Stimulated activated naive CD8-positive, alpha-beta T cell treated with anti-CD3 and anti-CD28 coated beads, Interleukin-15, amount 100 ng/mL, for 72 hours (primary cell): ENCODE data around the gene CCDC66.

Experiments used
- ATAC-seq: fragments of 150-1000 bp; cut with Tn5 transposase; 2 replicates; pipeline ENCODE4 v1.10.0; 2021; ENCODE audit warnings: mild to moderate bottlenecking, moderate library complexity
- DNase-seq, 2 donors: peaks; one replicate each; pipeline ENCODE4 v3.0.0; 2021 to 2022
- H3K27ac Mint-ChIP-seq, 2 donors: one replicate each; pipeline ENCODE4 v1.8.0; 2022; ENCODE audit warnings: mild to moderate bottlenecking in 2 of 2, mixed read lengths in 2 of 2, moderate library complexity in 2 of 2
- H3K27me3 Mint-ChIP-seq: one replicate; pipeline ENCODE4 v1.8.0; 2022; ENCODE audit warnings: mixed read lengths
- H3K4me1 Mint-ChIP-seq: one replicate; pipeline ENCODE4 v1.8.0; 2022; ENCODE audit warnings: mild to moderate bottlenecking, mixed read lengths
- H3K4me3 Mint-ChIP-seq, 2 donors: one replicate each; pipeline ENCODE4 v1.8.0; 2022; ENCODE audit warnings: mild to moderate bottlenecking in 2 of 2, mixed read lengths in 2 of 2, moderate library complexity in 1 of 2
- H3K9me3 Mint-ChIP-seq, 2 donors: one replicate each; pipeline ENCODE4 v1.8.0; 2022; ENCODE audit warnings: mixed read lengths in 2 of 2

Gene CCDC66

DNA sequence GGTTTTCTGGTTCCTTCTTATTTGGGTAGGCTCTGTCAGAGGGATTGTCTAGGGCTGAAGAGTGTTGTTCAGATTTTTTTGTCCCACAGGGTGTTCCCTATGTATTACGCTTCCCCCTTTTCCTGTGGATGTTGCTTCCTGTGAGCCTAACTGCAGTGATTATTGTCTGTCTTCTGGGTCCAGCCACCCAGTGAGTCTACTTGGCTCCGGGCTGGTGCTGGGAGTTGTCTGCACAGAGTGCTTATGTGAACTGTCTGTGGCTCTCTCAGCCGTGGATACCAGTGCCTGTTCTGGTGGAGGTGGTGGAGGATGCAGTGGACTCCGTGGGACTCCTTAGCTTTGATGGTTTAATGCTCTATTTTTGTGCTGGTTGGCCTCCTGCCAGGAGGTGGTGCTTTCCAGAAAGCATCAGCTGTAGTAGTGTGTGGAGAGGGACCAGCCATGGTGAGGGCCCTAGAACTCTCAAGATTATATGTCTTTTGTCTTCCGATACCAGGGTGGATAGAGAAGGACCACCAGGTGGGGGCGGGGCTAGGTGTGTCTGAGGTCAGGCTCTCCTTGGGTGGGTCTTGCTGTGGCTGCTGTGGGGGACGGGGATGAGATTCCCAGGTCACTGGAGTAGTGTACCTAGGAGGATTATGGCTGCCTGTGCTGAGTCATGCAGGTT, 53.8 kb downstream of the CCDC66 start:
- peak overlapping the region in 1 of 2 donors; percentile 43 for H3K27ac Mint-ChIP-seq
- ATAC-seq, result no peak
- no peak for DNase-seq
- no peaks in the 10 kb centered on the region for H3K27me3 Mint-ChIP-seq
- H3K4me1 Mint-ChIP-seq, result peaks cover 68% of the 10 kb centered on the region
- H3K9me3 Mint-ChIP-seq, result peaks cover 27 to 47% of the 10 kb centered on the region in 2 donors
- no peak overlapping the region for H3K4me3 Mint-ChIP-seq

DNA sequence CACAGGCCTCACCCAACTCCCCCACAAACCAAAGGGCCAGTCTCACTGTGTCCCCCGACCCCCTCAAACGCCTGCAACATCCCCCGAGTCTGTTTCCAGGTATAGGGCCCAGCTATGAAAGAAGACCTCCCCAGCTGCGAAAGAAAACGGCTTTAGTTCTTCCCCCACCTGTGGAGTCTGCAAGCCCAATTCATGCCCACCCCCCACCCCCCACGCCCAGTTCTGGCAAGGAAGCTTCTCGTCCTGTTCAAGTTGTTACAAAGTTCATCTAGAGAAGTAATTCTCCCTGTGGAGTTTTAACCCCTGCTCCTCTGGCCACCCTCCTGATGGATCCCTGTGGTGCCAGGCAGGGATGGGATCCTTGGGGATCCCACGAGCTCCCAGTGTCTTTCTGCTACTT, 54.4 kb downstream of the CCDC66 start:
- no peak for DNase-seq
- H3K27ac Mint-ChIP-seq, result no peak overlapping the region
- H3K4me3 Mint-ChIP-seq, result peak overlapping the region in 1 of 2 donors; percentile 9
- peaks cover 73% of the 10 kb centered on the region for H3K4me1 Mint-ChIP-seq
- peaks cover 27 to 46% of the 10 kb centered on the region in 2 donors for H3K9me3 Mint-ChIP-seq
- no peaks in the 10 kb centered on the region for H3K27me3 Mint-ChIP-seq
- no peak for ATAC-seq

DNA sequence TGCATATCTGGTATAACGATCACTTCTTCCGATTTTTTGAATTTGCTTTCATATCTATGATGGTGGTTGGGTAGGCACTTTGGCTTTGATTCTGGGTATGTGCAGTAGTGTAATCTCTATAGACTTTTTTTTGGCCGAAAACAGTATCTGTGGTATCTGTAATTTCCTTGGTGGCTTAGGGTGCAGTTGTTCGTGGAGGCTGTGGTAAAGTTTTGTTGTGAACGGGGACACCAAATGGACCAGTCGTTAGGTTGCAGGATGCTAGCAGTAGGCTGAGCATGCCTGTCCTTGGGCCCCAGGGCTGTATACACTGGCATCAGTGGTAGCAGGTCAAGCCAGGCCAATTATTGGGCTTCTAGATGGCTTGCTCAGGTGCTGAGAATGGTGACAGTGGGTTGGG, 55.2 kb downstream of the CCDC66 start:
- no peaks in the 10 kb centered on the region for H3K27me3 Mint-ChIP-seq
- peak overlapping the region; percentile 21 to 24 for H3K4me3 Mint-ChIP-seq
- H3K27ac Mint-ChIP-seq, result peak overlapping the region; percentile 29 to 52
- DNase-seq (peak; percentile 14 to 37), ATAC-seq (peak; percentile 87)
- H3K4me1 Mint-ChIP-seq, result peaks cover 73% of the 10 kb centered on the region
- H3K9me3 Mint-ChIP-seq, result peaks cover 23 to 38% of the 10 kb centered on the region in 2 donors

DNA sequence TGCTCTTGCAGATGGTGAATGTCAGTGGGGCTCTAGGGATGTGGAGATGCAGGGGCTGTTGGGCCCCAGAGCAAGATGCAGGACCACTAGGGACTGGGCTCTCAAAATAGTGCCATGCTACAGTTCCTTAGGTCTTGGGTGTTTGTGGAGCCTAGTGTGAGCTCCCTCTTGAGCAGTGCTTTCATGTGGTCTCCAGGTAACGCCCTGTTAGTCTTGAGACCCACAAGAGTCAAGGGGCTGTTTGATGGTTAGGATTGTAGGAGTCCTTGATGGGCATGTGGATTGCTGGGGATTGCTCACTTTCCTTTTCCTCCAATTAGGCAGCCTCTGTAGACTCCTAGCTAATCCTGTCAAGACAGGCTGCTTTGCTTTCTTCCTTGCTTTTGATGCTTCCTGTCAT, 56.0 kb downstream of the CCDC66 start:
- H3K9me3 Mint-ChIP-seq, result peaks cover 23 to 38% of the 10 kb centered on the region in 2 donors
- H3K4me1 Mint-ChIP-seq, result peaks cover 68% of the 10 kb centered on the region
- ATAC-seq, result no peak
- DNase-seq, result no peak
- no peak overlapping the region for H3K4me3 Mint-ChIP-seq
- H3K27ac Mint-ChIP-seq, result no peak overlapping the region
- no peaks in the 10 kb centered on the region for H3K27me3 Mint-ChIP-seq

DNA sequence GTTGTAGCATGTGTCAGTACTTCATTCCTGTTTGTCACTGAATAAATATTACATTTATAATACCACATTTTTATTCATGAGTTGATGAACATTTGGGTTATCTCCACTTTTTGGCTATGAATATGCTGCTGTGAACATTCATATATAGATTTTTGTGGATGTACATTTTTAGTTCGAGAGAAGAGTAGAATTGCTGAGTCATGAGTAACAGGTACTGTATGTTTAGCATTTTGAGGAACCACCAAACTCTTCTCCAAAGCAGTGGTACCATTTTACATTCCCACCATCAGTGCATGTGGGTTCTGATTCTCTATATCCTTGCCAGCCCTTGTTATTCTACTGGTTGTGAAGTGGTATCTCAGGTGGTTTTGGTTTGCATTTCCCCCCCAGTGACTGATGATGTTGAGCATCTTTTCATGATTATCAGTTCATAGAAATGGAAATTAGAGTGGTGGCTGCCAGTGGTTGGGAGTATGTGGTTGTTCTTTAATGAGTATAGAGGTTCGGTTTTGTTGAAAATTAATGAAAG, 59.6 kb downstream of the CCDC66 start:
- no peak overlapping the region for H3K27ac Mint-ChIP-seq
- ATAC-seq (peak; percentile 69), DNase-seq (peak in 1 of 2 donors; percentile 23)
- peaks cover 36% of the 10 kb centered on the region for H3K4me1 Mint-ChIP-seq
- peaks cover 7 to 17% of the 10 kb centered on the region in 2 donors for H3K9me3 Mint-ChIP-seq
- H3K27me3 Mint-ChIP-seq, result no peaks in the 10 kb centered on the region
- H3K4me3 Mint-ChIP-seq, result no peak overlapping the region

DNA sequence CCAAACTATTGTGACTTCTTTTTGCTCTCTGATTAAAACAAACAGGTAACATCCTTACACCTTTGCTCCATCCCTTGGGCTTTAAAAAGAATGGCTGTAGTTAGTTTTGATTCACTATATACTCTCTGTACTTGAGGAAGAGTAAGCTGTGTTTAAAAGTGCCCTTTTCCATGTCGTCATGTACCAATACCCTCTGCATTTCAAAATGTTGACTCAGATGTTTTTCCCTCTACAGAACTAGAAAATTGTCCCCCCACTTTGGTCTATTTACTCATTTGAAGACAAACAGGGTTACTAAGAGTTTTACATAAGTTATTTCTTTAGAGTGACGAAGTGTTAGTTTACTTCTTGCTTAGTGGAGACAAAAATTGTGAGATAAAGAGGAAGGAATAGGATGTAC, 63.4 kb downstream of the CCDC66 start:
- H3K27me3 Mint-ChIP-seq, result no peaks in the 10 kb centered on the region
- peaks cover 16% of the 10 kb centered on the region for H3K4me1 Mint-ChIP-seq
- no peaks in the 10 kb centered on the region for H3K9me3 Mint-ChIP-seq
- no peak for ATAC-seq
- no peak for DNase-seq
- no peak overlapping the region for H3K4me3 Mint-ChIP-seq
- peak overlapping the region; percentile 20 to 39 for H3K27ac Mint-ChIP-seq

DNA sequence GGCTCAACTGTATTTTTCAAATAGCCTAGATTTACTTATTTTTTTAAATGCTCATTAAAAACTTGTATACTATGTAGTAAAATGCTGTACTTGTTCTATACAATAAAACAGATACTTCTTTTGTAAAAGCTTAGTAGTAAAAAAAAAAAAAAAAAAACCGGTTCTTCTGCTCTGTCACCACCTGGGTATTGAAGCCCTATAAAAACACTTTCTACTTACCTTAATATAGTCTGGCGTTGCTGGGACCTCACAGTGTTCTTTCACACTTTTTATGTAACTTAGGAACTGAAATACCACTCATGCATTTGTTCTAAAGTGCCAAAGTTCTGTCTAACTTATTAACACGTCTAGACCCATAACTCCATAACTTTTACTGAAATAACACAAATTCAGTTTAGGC, 64.7 kb downstream of the CCDC66 start:
- no peaks in the 10 kb centered on the region for H3K27me3 Mint-ChIP-seq

DNA sequence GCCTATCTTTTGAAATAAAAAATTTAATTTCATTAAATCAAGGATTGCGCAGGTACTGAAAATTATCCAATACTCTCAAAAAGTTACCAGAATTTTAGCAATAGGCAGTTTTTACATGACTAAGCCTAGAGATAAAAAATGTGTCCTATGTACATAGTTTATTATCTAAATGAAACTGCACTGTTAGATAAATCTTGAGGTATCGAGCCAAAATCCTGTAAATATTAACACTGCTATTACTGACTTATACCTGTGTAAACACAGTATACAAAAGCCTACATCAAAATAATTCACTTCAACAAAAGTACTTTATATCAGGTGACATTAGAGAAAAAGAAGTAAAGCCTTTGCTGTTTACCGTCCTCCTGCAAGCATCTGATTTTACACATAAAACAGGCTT, 65.4 kb downstream of the CCDC66 start:
- DNase-seq (no peak), ATAC-seq (no peak)
- Mint-ChIP-seq H3K4me1 (peaks cover under 1% of the 10 kb centered on the region), H3K9me3 (no peaks in the 10 kb centered on the region), H3K27ac (no peak overlapping the region), H3K27me3 (no peaks in the 10 kb centered on the region), H3K4me3 (no peak overlapping the region)

More for the DNA sequence above, 64.7 kb downstream of the CCDC66 start:
- H3K4me1 Mint-ChIP-seq, result peaks cover 8% of the 10 kb centered on the region
- H3K9me3 Mint-ChIP-seq, result no peaks in the 10 kb centered on the region
- no peak for DNase-seq
- H3K27ac Mint-ChIP-seq, result no peak overlapping the region
- ATAC-seq, result no peak
- no peak overlapping the region for H3K4me3 Mint-ChIP-seq

DNA sequence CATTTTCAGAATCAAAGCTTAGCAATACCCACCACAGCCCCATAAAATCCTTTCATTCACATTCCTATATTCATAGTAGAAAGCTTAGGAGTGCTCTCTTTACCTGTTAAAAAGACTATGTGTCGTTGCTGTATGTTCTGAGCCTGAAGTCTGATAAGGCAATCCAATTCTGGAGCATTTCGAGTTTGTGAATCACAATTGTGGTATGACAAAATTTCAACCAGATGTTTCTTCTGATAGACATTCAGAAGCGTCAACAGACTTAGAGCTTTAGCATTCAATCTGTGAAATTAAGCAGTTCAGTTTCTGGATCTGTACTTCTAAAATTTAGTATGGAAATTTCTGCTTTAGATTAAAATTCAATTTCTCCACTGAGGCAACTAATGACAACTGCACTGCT, 67.8 kb downstream of the CCDC66 start:
- Mint-ChIP-seq H3K27ac (peak overlapping the region in 1 of 2 donors; percentile 35), H3K4me3 (no peak overlapping the region), H3K9me3 (no peaks in the 10 kb centered on the region), H3K4me1 (peaks cover 5% of the 10 kb centered on the region), H3K27me3 (no peaks in the 10 kb centered on the region)
- no peak for DNase-seq
- ATAC-seq, result no peak

DNA sequence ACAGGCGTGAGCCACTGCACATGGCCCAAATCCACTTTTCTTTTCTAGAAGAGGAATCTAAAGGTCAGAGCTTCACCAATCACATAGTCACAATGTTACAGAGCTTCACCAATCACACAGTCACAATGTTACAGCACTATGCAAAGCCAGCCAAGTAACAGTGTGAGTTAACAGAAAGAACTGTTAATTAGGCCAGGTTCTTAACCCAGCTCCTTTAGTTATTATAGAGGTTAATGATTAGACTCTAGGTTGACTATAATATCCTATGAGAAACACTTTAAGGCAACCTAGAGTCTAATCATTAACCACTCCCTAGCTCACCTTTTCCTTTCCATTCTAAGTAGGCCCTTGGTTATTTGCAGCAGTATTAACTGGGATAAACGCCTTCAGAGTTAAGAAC, 72.1 kb downstream of the CCDC66 start:
- H3K27ac Mint-ChIP-seq, result peak overlapping the region in 1 of 2 donors; percentile 40

DNA sequence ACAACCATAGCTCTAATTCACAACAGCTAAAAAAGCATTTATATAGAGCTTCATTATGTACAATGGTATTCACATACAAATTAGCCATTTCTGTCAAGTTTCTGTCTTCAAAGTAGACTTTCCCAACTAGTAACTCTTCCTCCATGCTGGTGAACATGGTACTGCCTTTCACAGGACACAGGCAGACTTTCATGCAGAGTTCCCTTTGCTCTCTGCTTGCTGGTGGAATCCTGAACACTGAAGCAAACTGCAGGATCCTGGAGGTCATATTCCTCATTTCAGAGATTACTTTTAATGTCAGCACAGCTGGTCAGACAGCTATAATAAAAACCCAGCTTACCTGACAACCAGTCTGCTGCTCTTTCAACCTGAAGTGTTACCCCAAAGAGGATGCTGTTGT, 72.5 kb downstream of the CCDC66 start:
- no peak for ATAC-seq
- Mint-ChIP-seq H3K9me3 (no peaks in the 10 kb centered on the region), H3K27me3 (no peaks in the 10 kb centered on the region), H3K4me3 (no peak overlapping the region), H3K4me1 (peaks cover 5% of the 10 kb centered on the region), H3K27ac (no peak overlapping the region)
- DNase-seq, result no peak

More for the DNA sequence above, 72.1 kb downstream of the CCDC66 start:
- H3K9me3 Mint-ChIP-seq, result no peaks in the 10 kb centered on the region
- H3K27me3 Mint-ChIP-seq, result no peaks in the 10 kb centered on the region
- no peak for DNase-seq
- H3K4me1 Mint-ChIP-seq, result peaks cover 5% of the 10 kb centered on the region
- no peak overlapping the region for H3K4me3 Mint-ChIP-seq
- ATAC-seq, result no peak

DNA sequence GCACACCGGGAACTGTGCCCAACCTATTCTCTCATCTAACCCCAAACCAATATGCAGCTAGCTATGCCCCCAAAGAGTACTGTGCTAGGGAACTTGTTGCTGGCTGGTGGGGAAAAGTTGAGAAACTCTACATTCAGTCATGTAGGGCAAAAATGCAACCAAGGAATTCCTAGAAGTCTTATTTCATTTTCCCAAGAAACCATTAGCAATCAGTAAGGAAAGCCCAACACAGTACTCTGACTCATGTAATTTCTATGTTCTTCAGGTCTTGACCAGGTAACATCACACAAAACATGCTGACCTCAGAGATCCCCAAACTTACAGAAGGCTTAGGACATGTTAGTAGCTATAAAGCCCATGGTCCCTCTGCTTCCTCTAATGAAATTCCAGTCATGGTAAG, 74.0 kb downstream of the CCDC66 start:
- DNase-seq, result no peak
- Mint-ChIP-seq H3K27ac (no peak overlapping the region), H3K4me1 (peaks cover 5% of the 10 kb centered on the region), H3K4me3 (no peak overlapping the region), H3K9me3 (no peaks in the 10 kb centered on the region), H3K27me3 (no peaks in the 10 kb centered on the region)
- ATAC-seq, result no peak

DNA sequence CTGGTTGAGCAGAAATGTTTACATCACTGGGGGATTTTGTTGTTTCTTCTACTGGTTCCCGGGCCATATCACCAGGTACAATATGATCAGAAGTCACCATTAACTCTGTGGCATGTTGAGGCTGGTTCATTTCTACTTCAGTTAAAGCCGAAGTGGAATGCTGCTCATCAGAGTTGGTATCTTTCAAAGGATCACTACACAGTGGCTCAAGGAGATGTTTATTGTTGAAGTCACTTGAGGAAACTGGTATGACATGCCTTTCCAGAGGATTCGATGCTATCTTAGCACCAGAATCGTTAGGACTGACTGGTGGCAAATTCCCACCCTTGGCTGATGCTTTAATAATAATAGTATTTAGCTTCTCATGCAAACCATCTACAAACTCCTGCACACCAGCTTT, 76.2 kb downstream of the CCDC66 start:
- DNase-seq (no peak), ATAC-seq (no peak)
- H3K27ac Mint-ChIP-seq, result peak overlapping the region; percentile 12 to 92
- no peak overlapping the region for H3K4me3 Mint-ChIP-seq
- H3K9me3 Mint-ChIP-seq, result no peaks in the 10 kb centered on the region
- H3K27me3 Mint-ChIP-seq, result no peaks in the 10 kb centered on the region
- peaks cover 5% of the 10 kb centered on the region for H3K4me1 Mint-ChIP-seq

DNA sequence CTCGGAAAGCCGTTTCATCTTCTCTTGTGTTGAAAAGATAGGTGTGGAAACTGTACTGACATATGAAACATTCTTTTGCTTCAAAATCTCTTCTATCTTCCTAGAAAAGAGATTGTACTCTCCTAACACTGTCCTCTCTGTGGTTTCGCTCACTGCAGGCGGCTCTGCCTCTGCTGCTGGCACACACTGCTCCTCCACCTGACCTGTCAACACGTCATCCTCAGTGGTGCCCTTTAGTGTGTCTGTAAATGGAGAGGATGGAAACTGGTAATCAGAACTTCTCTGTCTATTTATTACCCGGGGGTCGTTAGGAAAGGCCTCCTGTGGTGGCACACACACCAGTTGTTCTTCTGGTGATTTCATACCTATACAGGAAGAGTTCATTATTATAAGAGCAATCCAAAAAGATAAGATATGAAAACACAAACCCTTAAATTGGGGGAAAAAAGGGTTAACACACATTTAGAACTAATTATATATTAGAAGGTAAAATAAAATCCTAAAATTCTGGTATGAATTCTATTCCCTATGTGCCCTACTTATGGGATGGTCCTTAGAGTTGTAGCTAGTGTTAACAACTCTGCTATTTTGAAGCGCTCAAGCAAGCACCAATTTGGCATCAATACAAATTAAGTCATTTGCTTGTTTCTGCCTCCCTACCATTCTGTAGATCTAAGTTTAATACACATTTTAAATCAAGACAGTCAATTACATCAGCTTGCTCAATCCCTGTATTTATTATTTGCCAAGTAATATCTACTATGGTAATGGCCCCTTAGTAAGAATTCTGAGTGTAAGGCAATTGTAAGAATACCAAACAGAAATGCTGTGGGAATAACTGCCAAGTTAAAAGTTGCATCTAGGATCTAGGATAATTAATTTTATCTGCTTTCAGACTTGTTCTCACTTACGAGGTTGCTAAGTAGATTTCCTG, 76.9 kb downstream of the CCDC66 start:
- H3K4me1 Mint-ChIP-seq, result peaks cover 5% of the 10 kb centered on the region
- no peak overlapping the region for H3K27ac Mint-ChIP-seq
- no peaks in the 10 kb centered on the region for H3K9me3 Mint-ChIP-seq
- ATAC-seq (no peak), DNase-seq (no peak)
- H3K4me3 Mint-ChIP-seq, result no peak overlapping the region
- H3K27me3 Mint-ChIP-seq, result no peaks in the 10 kb centered on the region

DNA sequence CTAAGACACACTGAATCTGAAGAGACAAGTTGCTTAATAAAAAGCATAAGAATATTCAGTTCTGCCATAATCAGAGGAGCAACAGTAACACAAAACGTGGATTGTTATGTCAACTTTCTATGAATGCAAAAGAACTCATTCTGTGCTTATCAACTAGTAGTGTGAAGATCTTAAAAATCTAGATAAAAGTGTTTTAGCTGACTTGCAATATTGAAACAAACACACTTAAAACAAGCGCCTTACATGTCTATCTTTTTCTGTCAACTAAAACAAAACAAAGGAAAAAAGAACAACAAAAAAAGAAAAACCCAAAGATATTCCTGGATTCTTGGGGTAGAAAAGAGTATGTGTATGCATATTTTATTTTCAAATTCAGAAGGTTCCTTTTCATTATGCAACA, 88.4 kb downstream of the CCDC66 start:
- no peak overlapping the region for H3K27ac Mint-ChIP-seq
- H3K9me3 Mint-ChIP-seq, result no peaks in the 10 kb centered on the region

DNA sequence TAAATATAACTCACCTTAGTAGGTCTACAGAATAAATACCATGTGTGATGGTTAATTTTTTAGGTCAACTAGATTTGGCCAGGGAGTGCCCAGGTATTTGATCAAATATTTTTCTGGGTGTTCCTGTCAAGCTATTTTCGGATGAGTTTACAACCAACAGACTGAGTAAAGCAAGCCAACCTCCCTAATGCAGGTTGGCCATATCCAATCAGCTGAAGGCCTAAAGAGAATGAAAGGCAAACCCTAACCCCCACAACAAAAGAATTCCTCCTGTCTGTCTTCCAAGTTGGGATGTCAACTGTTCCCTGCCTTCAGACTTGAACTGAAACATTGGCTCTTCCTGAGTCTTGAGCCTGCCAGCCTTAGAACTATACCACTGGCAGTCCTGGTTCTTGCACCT, 97.5 kb downstream of the CCDC66 start:
- peaks cover 0 to 5% of the 10 kb centered on the region in 2 donors for H3K9me3 Mint-ChIP-seq
- no peak for DNase-seq
- ATAC-seq, result no peak
- no peak overlapping the region for H3K4me3 Mint-ChIP-seq
- H3K27me3 Mint-ChIP-seq, result no peaks in the 10 kb centered on the region
- H3K4me1 Mint-ChIP-seq, result peaks cover 36% of the 10 kb centered on the region
- no peak overlapping the region for H3K27ac Mint-ChIP-seq

More for the DNA sequence above, 88.4 kb downstream of the CCDC66 start:
- no peak for ATAC-seq
- Mint-ChIP-seq H3K4me1 (peaks cover 22% of the 10 kb centered on the region), H3K27me3 (no peaks in the 10 kb centered on the region), H3K4me3 (no peak overlapping the region)
- no peak for DNase-seq
